ENCODE results near the gene HYI.
A peak's percentile ranks its signal among the peaks of the same experiment; 100 is the strongest.
"Not testable (repeated sequence)": the region's sequence is repeated elsewhere in the genome, so short reads cannot be mapped to it uniquely, and the experiment has no call there.

Gene HYI

DNA sequence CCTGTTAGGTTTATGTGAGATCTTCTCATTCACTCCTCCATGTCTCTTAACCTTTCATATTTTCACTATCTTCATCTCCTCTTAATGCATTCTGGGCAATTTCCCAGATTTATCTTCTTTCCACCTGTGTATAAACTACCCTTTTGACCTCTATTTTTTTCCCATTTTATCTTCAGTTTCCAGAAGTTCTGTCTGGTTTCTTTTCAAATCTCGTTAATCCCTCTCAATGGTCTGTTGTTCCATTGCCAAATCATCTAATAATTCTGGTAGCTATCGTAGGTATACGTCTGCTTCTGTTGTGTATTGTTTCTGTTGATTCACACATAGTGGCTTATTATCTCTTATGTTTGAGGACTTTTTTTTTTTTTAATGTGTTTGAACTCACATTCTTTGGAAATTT lies 25.7 kb upstream of the HYI start:
- Histone ChIP-seq H3K9ac (ENCODE audit: low read length) (no peak overlapping the region), H3K4me3 (ENCODE audit: low read depth, low read length) (no peak overlapping the region), H3K4me1 (ENCODE audit: control insufficient read depth, insufficient read depth, low read length) (peaks cover 5% of the 10 kb centered on the region; the same call in 1 of the 2 replicates), H3K27ac (ENCODE audit: low read depth, low read length) (no peak overlapping the region), H3K9me3 (ENCODE audit: control insufficient read depth, insufficient read depth, low read depth, low read length) (0 out of 2 replicates have a peak, but pooled peaks cover 3% of the 10 kb centered on the region), H3K36me3 (ENCODE audit: control insufficient read depth, insufficient read depth, low read length) (no peaks in the 10 kb centered on the region), H3K27me3 (ENCODE audit: control insufficient read depth, insufficient read depth, low read length) (no peaks in the 10 kb centered on the region)

DNA sequence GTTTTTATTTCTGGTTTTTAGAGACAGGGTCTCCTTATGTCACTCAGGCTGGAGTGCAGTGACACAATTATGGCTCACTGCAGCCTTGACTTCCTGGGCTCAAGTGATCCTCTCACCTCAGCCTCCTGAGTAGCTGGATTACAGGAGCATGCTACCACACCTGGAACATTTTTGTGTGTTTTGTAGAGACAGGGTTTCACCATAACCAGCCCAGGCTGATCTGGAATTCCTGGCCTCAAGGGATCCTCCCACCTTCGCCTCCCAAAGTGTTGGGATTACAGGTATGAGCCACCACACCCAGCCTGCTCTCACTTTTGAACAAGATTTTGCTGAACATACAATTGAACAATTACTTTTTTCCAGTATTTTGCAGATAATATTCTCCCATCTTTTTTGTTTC lies 24.0 kb upstream of the HYI start:
- Histone ChIP-seq H3K4me3 (ENCODE audit: low read depth, low read length) (no peak overlapping the region), H3K27me3 (ENCODE audit: control insufficient read depth, insufficient read depth, low read length) (no peaks in the 10 kb centered on the region), H3K9ac (ENCODE audit: low read length) (no peak overlapping the region), H3K27ac (ENCODE audit: low read depth, low read length) (no peak overlapping the region), H3K9me3 (ENCODE audit: control insufficient read depth, insufficient read depth, low read depth, low read length) (0 out of 2 replicates have a peak, but pooled peaks cover 3% of the 10 kb centered on the region), H3K4me1 (ENCODE audit: control insufficient read depth, insufficient read depth, low read length) (peaks cover 8% of the 10 kb centered on the region; the same call in 1 of the 2 replicates), H3K36me3 (ENCODE audit: control insufficient read depth, insufficient read depth, low read length) (no peaks in the 10 kb centered on the region)

DNA sequence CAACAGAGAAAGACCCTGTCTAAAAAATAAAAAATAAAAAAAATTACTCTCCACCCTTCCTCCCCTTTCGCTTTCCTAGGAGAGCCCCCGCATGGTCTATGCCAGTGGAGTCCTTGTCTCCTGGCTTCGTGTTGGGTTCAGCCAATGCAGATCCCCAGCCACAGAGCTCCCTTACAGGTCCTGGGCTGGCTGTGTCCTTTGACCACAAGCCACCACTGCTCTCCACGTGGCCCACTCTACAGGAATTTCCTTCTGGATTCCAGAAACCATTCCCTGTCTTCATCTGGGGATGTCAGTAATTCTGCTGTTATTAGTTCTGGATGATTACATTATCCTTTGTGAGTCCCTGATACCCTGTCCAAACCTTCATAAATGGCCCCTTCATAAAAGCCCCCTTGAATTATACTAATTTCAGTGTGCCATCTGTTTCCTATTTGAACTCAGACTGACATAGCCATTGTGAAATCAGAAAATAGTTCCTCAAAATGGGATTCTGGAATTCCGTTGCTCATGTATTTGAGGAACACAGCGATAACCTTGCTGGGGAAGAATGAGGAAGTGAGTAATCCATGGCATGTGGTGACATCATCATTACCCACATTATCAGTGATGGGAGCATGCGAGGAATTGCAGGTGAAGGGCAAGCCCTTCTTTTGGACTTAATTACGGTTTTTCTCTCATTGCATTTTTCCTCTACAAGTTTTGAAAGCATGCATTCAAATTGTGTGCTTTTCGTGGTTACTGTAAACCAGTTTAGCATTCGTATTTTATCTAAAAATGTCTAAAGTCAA lies 22.1 kb upstream of the HYI start:
- H3K36me3 ChIP-seq (ENCODE audit: control insufficient read depth, insufficient read depth, low read length); H3K27me3 ChIP-seq (ENCODE audit: control insufficient read depth, insufficient read depth, low read length); H3K4me3 ChIP-seq (ENCODE audit: low read depth, low read length); H3K9me3 ChIP-seq (ENCODE audit: control insufficient read depth, insufficient read depth, low read depth, low read length); H3K9ac ChIP-seq (ENCODE audit: low read length): not testable (repeated sequence)
- peaks cover 15% of the 10 kb centered on the region; the same call in 1 of the 2 replicates for H3K4me1 ChIP-seq (ENCODE audit: control insufficient read depth, insufficient read depth, low read length)
- peak overlapping the region; percentile 48; the same call in 1 of the 2 replicates for H3K27ac ChIP-seq (ENCODE audit: low read depth, low read length)

DNA sequence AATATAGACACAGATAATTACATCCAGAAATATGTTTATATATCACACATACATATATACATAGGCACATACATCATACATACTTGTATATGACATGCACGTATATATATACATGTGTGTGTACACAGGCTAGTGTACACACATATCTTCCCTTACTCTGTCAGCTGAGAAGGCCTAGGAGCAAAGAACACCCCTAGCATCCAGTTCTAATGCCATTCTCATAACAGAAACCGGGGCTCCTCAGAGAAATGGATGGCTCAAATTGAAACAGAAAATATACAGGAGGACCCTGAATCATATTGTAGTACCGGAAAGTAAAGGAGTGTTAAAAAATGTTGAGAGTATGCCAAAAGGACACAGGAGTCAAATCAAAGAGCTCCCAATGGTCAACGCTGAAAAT lies 19.7 kb upstream of the HYI start:
- H3K9me3 ChIP-seq (ENCODE audit: control insufficient read depth, insufficient read depth, low read depth, low read length): 0 out of 2 replicates have a peak, but pooled peaks cover 3% of the 10 kb centered on the region
- no peak overlapping the region for H3K9ac ChIP-seq (ENCODE audit: low read length)
- H3K27ac ChIP-seq (ENCODE audit: low read depth, low read length): no peak overlapping the region
- H3K4me3 ChIP-seq (ENCODE audit: low read depth, low read length): no peak overlapping the region
- peaks cover 15% of the 10 kb centered on the region; the same call in 1 of the 2 replicates for H3K4me1 ChIP-seq (ENCODE audit: control insufficient read depth, insufficient read depth, low read length)
- H3K27me3 ChIP-seq (ENCODE audit: control insufficient read depth, insufficient read depth, low read length): no peaks in the 10 kb centered on the region
- no peaks in the 10 kb centered on the region for H3K36me3 ChIP-seq (ENCODE audit: control insufficient read depth, insufficient read depth, low read length)

DNA sequence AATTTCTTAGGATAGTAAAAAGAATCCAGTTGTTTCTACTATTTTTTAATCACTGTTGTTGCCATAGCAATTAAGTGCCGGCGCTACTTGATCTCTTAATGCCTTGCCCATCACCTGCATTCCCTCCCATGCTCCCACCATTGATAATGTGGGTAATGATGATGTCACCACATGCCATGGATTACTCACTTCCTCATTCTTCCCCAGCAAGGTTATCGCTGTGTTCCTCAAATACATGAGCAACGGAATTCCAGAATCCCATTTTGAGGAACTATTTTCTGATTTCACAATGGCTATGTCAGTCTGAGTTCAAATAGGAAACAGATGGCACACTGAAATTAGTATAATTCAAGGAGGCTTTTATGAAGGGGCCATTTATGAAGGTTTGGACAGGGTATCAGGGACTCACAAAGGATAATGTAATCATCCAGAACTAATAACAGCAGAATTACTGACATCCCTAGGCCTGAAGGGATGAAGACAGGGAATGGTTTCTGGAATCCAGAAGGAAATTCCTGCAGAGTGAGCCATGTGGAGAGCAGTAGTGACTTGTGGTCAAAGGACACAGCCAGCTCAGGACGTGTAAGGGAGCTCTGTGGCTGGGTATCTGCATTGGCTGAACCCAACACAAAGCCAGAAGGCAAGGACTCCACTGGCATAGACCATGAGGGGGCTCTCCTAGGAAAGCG lies 18.9 kb upstream of the HYI start:
- H3K27ac ChIP-seq (ENCODE audit: low read depth, low read length): peak overlapping the region; percentile 66; the same call in 1 of the 2 replicates
- H3K27me3 ChIP-seq (ENCODE audit: control insufficient read depth, insufficient read depth, low read length); H3K4me3 ChIP-seq (ENCODE audit: low read depth, low read length); H3K36me3 ChIP-seq (ENCODE audit: control insufficient read depth, insufficient read depth, low read length); H3K9me3 ChIP-seq (ENCODE audit: control insufficient read depth, insufficient read depth, low read depth, low read length): not testable (repeated sequence)
- peaks cover 15% of the 10 kb centered on the region; the same call in 1 of the 2 replicates for H3K4me1 ChIP-seq (ENCODE audit: control insufficient read depth, insufficient read depth, low read length)
- peak overlapping the region; percentile 45 for H3K9ac ChIP-seq (ENCODE audit: low read length)

DNA sequence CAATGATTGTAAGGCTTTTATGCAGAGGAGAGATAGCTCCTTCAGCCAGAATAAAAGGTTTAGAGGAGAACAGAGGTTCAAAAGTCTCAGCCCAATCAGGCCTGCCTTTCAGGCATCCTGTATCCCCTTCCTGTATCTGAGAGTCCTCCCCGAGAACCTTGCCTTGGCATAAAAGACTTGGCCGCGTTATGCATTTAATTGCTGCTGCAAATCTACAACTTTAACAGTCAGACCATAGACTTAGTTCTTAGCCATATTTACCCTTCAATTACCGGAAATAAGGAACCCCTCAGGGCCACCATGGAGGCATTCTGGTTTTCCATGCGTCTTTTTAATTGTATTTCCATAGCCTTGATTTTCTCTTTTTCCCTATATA lies 18.3 kb upstream of the HYI start:
- no peak overlapping the region for H3K9ac ChIP-seq (ENCODE audit: low read length)
- no peaks in the 10 kb centered on the region for H3K9me3 ChIP-seq (ENCODE audit: control insufficient read depth, insufficient read depth, low read depth, low read length)
- H3K4me3 ChIP-seq (ENCODE audit: low read depth, low read length): no peak overlapping the region
- H3K36me3 ChIP-seq (ENCODE audit: control insufficient read depth, insufficient read depth, low read length): no peaks in the 10 kb centered on the region
- peaks cover 15% of the 10 kb centered on the region; the same call in 1 of the 2 replicates for H3K4me1 ChIP-seq (ENCODE audit: control insufficient read depth, insufficient read depth, low read length)
- no peaks in the 10 kb centered on the region for H3K27me3 ChIP-seq (ENCODE audit: control insufficient read depth, insufficient read depth, low read length)
- no peak overlapping the region; the same call in 1 of the 2 replicates for H3K27ac ChIP-seq (ENCODE audit: low read depth, low read length)

DNA sequence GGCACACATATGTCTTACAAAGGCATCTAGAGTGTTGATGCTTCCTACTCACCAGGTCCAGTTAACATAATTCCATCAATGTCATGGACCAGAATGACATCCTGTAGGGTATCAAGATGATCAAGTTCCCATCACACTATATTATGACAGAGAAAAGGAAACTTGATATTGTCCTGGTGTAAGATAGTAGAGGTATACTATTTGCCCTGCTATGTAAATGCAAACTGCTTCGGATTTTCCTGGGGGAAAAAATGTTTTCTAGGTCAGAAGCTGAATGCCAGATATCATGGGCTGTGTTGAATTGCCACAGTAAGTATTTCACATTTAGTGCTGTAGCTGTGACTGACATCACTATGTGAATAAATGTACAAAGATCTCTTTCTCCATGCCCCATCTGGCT lies 16.2 kb upstream of the HYI start:
- Histone ChIP-seq H3K9ac (ENCODE audit: low read length) (no peak overlapping the region), H3K4me1 (ENCODE audit: control insufficient read depth, insufficient read depth, low read length) (peaks cover 11% of the 10 kb centered on the region; the same call in 1 of the 2 replicates), H3K9me3 (ENCODE audit: control insufficient read depth, insufficient read depth, low read depth, low read length) (no peaks in the 10 kb centered on the region), H3K4me3 (ENCODE audit: low read depth, low read length) (no peak overlapping the region), H3K27ac (ENCODE audit: low read depth, low read length) (no peak overlapping the region), H3K27me3 (ENCODE audit: control insufficient read depth, insufficient read depth, low read length) (no peaks in the 10 kb centered on the region), H3K36me3 (ENCODE audit: control insufficient read depth, insufficient read depth, low read length) (no peaks in the 10 kb centered on the region)

DNA sequence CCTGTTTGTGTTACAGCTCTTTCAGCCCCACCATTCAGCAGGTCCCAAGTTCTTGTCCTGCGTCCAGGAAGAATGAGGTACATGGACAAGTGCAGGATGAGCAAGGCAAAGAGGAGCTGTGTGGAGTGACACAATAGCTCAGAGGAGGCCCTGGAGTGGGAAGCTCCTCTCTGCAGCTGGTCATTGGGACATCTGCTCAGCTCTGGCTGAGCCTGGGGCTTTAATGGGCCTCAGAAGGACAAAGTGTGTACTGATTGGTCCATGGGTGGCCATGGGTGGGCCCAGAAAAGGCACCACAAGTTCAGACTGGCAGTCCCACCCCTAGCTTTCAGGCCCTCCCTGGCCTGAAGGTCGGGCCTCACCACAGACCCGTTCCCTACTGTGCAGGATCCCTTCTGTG lies 14.7 kb upstream of the HYI start:
- Histone ChIP-seq H3K9me3 (ENCODE audit: control insufficient read depth, insufficient read depth, low read depth, low read length) (no peaks in the 10 kb centered on the region), H3K4me3 (ENCODE audit: low read depth, low read length) (no peak overlapping the region), H3K27ac (ENCODE audit: low read depth, low read length) (no peak overlapping the region), H3K9ac (ENCODE audit: low read length) (no peak overlapping the region), H3K4me1 (ENCODE audit: control insufficient read depth, insufficient read depth, low read length) (peaks cover 11% of the 10 kb centered on the region; the same call in 1 of the 2 replicates), H3K36me3 (ENCODE audit: control insufficient read depth, insufficient read depth, low read length) (no peaks in the 10 kb centered on the region), H3K27me3 (ENCODE audit: control insufficient read depth, insufficient read depth, low read length) (no peaks in the 10 kb centered on the region)

DNA sequence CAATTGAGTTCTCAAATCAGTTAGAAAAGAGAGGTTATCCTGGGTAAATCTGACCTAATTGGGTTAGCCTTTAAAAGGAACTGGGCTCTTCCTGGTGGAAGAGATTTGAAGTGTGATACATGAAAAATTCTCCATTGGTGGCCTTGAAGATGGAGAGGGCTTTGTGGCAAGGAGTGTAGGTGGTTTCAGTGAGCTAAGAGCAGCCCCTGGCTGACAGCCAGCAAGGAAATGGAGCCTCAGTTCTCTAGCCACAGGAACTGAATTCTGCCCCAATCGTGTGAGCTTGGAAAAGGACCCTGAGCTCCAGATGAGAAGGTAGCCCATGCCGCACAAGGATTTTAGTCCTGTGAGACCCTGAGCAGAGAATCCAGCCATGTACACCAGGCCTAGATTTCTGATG lies 12.7 kb upstream of the HYI start:
- no peak overlapping the region for H3K27ac ChIP-seq (ENCODE audit: low read depth, low read length)
- H3K9ac ChIP-seq (ENCODE audit: low read length): no peak overlapping the region
- H3K4me1 ChIP-seq (ENCODE audit: control insufficient read depth, insufficient read depth, low read length): no peaks in the 10 kb centered on the region
- H3K27me3 ChIP-seq (ENCODE audit: control insufficient read depth, insufficient read depth, low read length): no peaks in the 10 kb centered on the region
- no peaks in the 10 kb centered on the region for H3K9me3 ChIP-seq (ENCODE audit: control insufficient read depth, insufficient read depth, low read depth, low read length)
- no peaks in the 10 kb centered on the region for H3K36me3 ChIP-seq (ENCODE audit: control insufficient read depth, insufficient read depth, low read length)
- H3K4me3 ChIP-seq (ENCODE audit: low read depth, low read length): no peak overlapping the region

DNA sequence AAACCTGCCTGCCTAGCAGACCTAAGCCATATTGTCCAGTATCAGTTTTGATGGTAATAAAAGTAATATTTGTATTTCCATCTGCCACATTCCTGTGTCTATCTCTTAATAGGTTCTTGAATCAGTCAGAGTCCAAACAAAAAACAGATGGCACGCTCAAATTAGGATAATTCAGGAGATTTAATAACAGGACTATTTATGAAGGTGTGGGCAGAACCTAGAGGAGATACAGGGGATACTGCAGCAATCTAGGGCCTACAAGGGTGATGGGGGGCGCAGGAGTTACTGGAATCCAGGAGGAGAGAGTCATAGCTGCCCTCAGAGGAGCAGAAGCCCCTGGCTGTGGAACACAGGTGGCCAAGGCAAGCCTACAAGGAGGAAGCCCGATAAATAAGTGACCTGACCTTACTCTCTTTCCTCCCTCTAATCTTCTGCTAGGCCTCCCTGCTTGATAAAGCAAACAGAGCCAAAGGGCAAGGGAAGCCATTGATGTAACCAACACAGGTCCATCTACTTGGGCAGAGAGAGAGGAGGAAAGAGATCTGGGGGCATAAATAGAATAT lies 11.9 kb upstream of the HYI start:
- Histone ChIP-seq H3K9me3 (ENCODE audit: control insufficient read depth, insufficient read depth, low read depth, low read length) (peaks cover 4% of the 10 kb centered on the region), H3K9ac (ENCODE audit: low read length) (no peak overlapping the region), H3K4me3 (ENCODE audit: low read depth, low read length) (no peak overlapping the region), H3K4me1 (ENCODE audit: control insufficient read depth, insufficient read depth, low read length) (no peaks in the 10 kb centered on the region), H3K27ac (ENCODE audit: low read depth, low read length) (no peak overlapping the region), H3K36me3 (ENCODE audit: control insufficient read depth, insufficient read depth, low read length) (no peaks in the 10 kb centered on the region), H3K27me3 (ENCODE audit: control insufficient read depth, insufficient read depth, low read length) (no peaks in the 10 kb centered on the region)
